AG04450 (cell line): Measurements from ENCODE around the gene NXPH1. TPM values are rescaled to one million over a fixed set of nuclear protein-coding genes. Genes with fewer than 3 reads are reported as not detected.

Experiments used
- CTCF ChIA-PET: fragments of 300-600, 350-600 bp; formaldehyde crosslinking; extraction: SDS; loops from one replicate; lab custom pipeline; 2022; ENCODE audit warnings: antibody characterized with exemption, inconsistent platforms; lab: Charles Lee
- POLR2A ChIA-PET: fragments of 350-600 bp; formaldehyde crosslinking; extraction: SDS; loops from one replicate; lab custom pipeline; 2021; ENCODE audit warnings: antibody characterized with exemption, inconsistent platforms; lab: Yijun Ruan, JAX
- DNase-seq: peaks from one replicate; pipeline ENCODE4 v3.0.0-alpha.2; 2011; ENCODE audit warnings: low read depth, low spot score
- H3K27ac ChIP-seq: one replicate; pipeline ENCODE4 v1.5.1; 2012; ENCODE audit warnings: low read depth, low read length, control low read depth
- H3K27me3 ChIP-seq: one replicate; pipeline ENCODE4 v1.6.0; 2012; ENCODE audit warnings: low read length; ENCODE audit not compliant: control insufficient read depth, insufficient read depth
- H3K4me3 ChIP-seq: 2 replicates; pipeline ENCODE4 v1.5.1; 2011; ENCODE audit warnings: mild to moderate bottlenecking, low read depth, low read length, control low read depth
- H3K9me3 ChIP-seq: 2 replicates; pipeline ENCODE4 v1.5.1; 2012; ENCODE audit warnings: low read length; ENCODE audit not compliant: control insufficient read depth, insufficient read depth
- polyA plus RNA-seq: library from polyadenylated mRNA; depleted of rRNA; stranded (reverse); fragments of >200 nt; gene quantifications from 2 replicates; pipeline ENCODE4 v1.2.3, GENCODE V29; 2011
- TF ChIP-seq, protein P1 (sequence below): IDR thresholded peaks from 2 replicates; pipeline ENCODE4 v1.5.1; 2011; ENCODE audit warnings: low read depth, low read length, control low read depth, inconsistent platforms

NXPH1 gene
- polyA plus RNA-seq, 1 experiment, result not detected

DNA sequence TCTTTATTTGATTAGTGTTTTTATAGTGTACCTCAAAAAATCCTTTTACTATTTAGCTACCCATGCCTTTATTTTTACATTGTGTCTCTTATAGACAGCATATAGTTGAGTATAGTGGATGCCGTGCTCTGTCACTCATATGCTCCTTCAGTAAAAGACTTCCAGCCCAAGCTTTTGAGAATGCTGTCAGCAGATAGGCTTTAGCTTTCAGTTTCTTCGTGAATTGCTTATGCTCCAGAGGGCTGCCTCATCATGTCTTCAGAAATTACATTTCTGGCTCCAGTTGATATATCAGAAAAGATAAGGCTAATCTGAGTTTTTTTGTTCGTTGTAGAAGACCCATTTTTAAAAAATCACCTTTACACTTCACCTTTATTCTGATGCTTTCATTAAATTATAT is 332.0 kb downstream of the NXPH1 start:
- TF ChIP-seq, protein P1, sequence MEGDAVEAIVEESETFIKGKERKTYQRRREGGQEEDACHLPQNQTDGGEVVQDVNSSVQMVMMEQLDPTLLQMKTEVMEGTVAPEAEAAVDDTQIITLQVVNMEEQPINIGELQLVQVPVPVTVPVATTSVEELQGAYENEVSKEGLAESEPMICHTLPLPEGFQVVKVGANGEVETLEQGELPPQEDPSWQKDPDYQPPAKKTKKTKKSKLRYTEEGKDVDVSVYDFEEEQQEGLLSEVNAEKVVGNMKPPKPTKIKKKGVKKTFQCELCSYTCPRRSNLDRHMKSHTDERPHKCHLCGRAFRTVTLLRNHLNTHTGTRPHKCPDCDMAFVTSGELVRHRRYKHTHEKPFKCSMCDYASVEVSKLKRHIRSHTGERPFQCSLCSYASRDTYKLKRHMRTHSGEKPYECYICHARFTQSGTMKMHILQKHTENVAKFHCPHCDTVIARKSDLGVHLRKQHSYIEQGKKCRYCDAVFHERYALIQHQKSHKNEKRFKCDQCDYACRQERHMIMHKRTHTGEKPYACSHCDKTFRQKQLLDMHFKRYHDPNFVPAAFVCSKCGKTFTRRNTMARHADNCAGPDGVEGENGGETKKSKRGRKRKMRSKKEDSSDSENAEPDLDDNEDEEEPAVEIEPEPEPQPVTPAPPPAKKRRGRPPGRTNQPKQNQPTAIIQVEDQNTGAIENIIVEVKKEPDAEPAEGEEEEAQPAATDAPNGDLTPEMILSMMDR, result no peak
- Histone ChIP-seq H3K4me3 (no peak overlapping the region), H3K9me3 (peaks cover 3% of the 10 kb centered on the region; the same call in 1 of the 2 replicates), H3K27ac (no peak overlapping the region), H3K27me3 (no peaks in the 10 kb centered on the region)
- CTCF ChIA-PET, result no interaction called here
- POLR2A ChIA-PET, result no interaction called here
- DNase-seq, result no peak

DNA sequence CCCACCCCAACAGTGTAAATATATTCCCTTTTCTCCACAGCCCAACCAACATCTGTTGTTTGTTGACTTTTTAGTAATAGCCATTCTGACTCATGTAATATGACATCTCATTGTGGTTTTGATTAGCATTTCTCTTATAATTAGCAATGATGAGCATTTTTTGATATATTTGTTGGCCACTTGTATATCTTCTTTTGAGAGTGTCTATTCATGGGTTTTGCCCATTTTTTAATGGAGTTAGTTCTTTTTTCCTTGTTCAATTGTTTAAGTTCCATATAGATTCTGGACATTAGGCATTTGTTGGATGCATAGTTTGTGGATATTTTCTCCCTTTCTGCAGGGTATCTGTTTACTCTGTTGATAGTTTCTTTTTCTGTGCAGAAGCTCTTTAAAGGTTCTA is 340.1 kb downstream of the NXPH1 start:
- Histone ChIP-seq H3K9me3 (peaks cover 2% of the 10 kb centered on the region; the same call in 1 of the 2 replicates), H3K27ac (no peak overlapping the region), H3K4me3 (no peak overlapping the region), H3K27me3 (no peaks in the 10 kb centered on the region)
- DNase-seq, result no peak
- TF ChIP-seq, protein P1, result no peak
- ChIA-PET POLR2A (no interaction called here), CTCF (no interaction called here)

DNA sequence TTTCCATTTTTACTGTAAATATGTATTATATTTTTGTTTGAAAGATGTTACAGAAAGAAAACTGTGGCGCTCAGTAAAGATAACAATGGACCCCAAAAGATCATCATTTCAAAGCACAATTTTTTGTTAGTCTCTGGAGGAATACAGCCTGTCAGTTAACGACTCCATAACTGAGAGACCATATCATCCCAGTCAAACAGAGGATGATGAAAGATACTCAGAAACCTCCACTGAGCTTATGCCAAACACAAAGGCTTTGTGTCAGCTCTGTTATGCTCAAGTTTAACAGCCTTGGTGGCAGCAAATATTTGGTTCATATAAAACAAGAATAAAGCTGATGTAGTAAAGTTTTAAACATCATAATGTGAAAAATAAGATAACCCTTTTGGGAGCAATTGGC is 345.1 kb downstream of the NXPH1 start:
- no peaks in the 10 kb centered on the region for H3K27me3 ChIP-seq
- no peak overlapping the region for H3K4me3 ChIP-seq
- CTCF ChIA-PET, result no interaction called here
- TF ChIP-seq, protein P1, result no peak
- H3K27ac ChIP-seq, result no peak overlapping the region
- POLR2A ChIA-PET, result no interaction called here
- no peak for DNase-seq
- H3K9me3 ChIP-seq, result peaks cover 2% of the 10 kb centered on the region; the same call in 1 of the 2 replicates

DNA sequence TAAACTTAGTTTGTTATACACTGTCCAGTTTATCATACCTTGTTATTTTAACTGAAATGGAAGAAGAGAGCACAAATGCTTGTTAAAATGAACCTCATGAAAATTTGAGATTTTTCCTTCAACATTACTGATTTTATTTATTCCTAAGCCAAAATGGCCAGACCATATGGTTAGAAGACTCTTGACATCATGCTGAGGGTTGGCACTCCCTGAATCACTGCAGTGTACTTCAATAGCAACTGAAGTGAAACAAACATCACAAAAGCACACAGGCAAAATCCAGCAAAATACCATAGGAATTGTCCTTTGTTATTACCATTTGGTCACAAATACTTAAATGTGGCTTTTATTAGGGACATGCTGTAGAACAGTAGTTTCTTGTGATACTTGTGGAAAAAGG is 347.8 kb downstream of the NXPH1 start:
- POLR2A ChIA-PET, result no interaction called here
- H3K4me3 ChIP-seq, result no peak overlapping the region
- TF ChIP-seq, protein P1, result no peak
- H3K27me3 ChIP-seq, result no peaks in the 10 kb centered on the region
- no peak overlapping the region for H3K27ac ChIP-seq
- peaks cover 2% of the 10 kb centered on the region; the same call in 1 of the 2 replicates for H3K9me3 ChIP-seq
- no peak for DNase-seq
- CTCF ChIA-PET, result no interaction called here

DNA sequence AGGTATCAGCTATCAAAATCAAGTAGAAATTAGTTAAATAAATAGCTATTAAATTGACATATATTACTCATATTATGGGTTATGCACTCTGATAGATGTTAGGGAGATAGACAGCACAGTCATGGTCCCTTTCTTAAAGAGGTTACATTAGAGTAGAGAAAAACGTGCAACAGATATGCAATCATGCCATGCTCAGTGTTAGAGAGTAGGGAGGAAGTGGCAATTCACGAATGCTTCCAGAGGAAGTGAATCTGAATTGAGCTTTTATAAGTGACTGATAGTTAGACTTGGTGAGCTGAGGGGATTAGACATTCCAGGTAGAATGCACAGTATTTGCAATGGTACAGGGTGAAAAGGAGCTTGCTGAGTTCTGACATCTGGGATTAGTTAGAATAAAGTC is 349.8 kb downstream of the NXPH1 start:
- TF ChIP-seq, protein P1, result no peak
- POLR2A ChIA-PET, result no interaction called here
- Histone ChIP-seq H3K27ac (no peak overlapping the region), H3K27me3 (no peaks in the 10 kb centered on the region), H3K4me3 (no peak overlapping the region), H3K9me3 (no peaks in the 10 kb centered on the region; the same call in 1 of the 2 replicates)
- DNase-seq, result no peak
- CTCF ChIA-PET, result no interaction called here
